Erythroblast (primary cell): ENCODE results near the gene MEGF9.

Experiments used
- DNase-seq, 2 experiments: peaks; one replicate each; lab custom pipeline; 2025; lab: John Stamatoyannopoulos, UW
- GATA1 ChIP-seq: IDR thresholded peaks from 2 replicates; pipeline ENCODE4 v1.6.1; 2011; ENCODE audit warnings: low read depth, mild to moderate bottlenecking, control low read depth, low read length, moderate library complexity
- POLR2A ChIP-seq: IDR thresholded peaks from 2 replicates; pipeline ENCODE4 v1.6.1; 2011; ENCODE audit warnings: mild to moderate bottlenecking, low read length

Gene MEGF9

GRCh38 chr9:120593955-120594277 lies 120.4 kb downstream of the MEGF9 start:
- no peak for DNase-seq
- TF ChIP-seq GATA1 (no peak), POLR2A (no peak)

- DNase-seq: no peak
- no peak for TF ChIP-seq GATA1
- no peak for TF ChIP-seq POLR2A
These were observed 120.9 kb downstream of the MEGF9 start for GRCh38 chr9:120593250-120593954.

DNA sequence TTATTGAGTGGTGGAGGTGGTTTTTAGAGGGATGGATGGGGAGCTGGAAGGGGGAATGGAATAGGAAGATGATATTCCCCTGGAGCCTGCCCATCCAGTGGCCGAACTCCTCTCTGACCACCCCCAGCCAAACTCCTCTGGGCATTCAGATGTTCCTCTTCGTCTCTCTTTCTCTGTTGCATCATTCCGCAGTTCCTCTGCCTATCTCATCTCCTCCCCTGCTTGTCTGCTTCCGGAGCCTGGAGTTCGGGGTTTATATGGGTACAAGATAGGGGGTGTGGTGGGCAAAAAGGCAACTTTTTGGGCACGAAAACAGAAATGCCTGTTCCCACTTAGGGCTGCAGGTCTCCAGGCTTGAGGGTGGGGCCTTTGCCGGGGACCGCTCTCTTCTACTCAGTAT lies 122.1 kb downstream of the MEGF9 start:
- no peak for TF ChIP-seq POLR2A
- no peak for TF ChIP-seq GATA1
- no peak for DNase-seq

GRCh38 chr9:120587328-120587727 lies 126.9 kb downstream of the MEGF9 start:
- no peak for TF ChIP-seq POLR2A
- no peak for TF ChIP-seq GATA1

GRCh38 chr9:120583958-120584369 lies 130.3 kb downstream of the MEGF9 start:
- no peak for TF ChIP-seq GATA1
- TF ChIP-seq POLR2A: peak; percentile 55
- DNase-seq: peak; percentile 88 to 92

More at GRCh38 chr9:120587328-120587727, 126.9 kb downstream of the MEGF9 start:
- no peak for DNase-seq

DNA sequence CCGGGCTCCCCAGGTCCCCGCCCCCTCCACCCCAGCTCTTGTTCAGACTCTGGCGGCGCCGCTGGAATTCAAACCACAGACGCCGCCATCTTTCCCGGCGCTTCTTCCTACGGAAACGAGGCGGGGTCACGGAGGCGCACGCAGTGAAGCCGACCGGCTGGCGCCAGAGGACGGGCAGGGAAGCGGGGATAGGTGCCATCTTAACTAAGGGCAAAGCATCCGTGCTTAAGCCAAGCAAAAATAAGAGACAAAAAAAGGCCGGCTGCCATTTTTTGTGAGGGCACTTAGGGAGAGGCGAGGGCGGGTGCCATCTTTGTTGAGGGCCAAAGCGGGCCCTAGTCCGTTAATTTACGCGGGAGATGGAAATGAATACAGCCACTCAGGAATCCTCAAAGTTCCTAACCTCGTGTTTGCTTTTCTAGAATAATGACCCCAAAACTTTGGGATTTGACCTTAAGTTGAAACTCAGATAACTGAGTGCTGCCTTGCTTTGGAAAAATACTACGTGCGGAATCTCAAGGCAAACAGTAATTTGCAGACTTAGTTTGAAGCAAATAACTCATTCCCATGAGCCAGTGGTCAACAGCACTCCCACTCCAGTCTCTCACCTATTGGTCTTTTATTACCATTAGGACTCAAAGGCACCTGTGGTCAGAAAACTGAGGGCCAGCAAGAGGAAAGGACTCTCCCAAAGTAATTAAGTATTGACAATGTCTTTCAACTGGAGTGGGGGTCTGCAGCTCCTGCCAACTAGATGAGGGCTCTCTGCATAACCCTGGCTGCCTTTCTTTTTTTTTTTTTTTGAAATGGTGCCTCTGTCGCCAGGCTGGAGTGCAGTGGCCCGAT lies 134.0 kb downstream of the MEGF9 start, which contains the start of gene CDK5RAP2:
Gene CDK5RAP2 (minus strand): TSS at position 117 of the 846 bp plus-strand sequence. CDS start 189 bp downstream, outside the sequence.
- TF ChIP-seq POLR2A (peak; percentile 56), GATA1 (no peak)
- peak; percentile 97 to 98 for DNase-seq

DNA sequence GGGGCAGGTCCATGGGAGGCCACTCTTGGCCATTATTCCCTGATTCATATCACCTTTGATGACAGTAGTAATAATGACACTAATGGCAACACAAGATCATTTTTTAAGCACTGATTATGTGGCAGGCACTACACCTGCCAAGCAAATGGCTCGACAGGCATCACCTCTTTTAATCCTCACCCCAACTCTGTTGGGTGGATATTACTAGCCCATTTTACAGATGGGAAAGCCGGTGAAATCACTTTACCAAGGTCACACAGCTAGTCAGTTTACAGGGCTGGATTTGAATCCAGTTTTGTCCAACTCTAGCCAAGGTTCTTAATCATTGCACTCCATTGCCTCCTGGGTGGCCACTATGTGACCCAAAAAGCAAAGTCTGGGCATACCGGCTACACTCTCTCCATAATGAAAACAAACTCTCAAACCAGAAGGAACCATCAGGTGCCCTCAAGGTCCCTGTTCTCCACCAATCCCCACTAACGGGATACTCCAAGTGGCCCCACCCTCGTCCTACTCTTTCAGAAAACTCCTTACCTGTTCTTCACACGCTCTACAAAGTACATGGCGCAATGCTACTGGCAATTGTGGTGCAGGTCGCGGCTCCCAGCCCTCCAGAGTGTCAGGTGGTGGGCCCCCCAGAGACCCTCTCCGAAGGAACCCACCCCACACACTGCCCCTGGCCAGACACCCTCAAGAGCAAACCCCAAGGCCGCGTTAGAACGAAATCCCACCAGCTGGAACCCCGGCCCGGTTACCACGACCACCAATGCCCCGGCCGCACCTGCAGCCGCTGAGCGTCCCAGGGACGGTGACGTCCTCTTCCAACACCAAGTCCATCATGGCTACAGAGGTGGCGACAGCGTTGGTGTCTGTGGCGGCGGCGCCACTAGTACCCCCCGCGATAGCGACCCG lies 134.9 kb downstream of the MEGF9 start:
- TF ChIP-seq POLR2A: no peak
- TF ChIP-seq GATA1: no peak
- DNase-seq: peak; percentile 54 to 65

DNA sequence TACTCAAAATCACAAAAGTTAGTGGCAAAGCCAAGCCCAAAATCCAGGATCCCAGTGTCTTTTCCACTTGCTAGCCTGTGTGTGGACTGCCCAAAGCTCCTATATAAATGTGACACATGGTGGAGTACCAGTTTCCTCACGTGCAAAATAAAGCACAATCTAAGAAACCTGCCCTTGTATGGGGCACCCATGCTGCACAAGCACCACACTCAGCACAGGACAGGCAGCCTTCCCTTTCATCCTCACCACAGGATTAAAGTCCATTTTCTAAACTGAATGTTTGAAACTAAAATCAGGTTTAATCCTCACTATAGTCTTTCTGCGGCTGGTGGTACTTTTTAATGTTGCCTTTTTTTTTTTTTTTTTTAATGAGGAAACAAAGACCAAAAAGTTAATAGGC lies 139.8 kb downstream of the MEGF9 start:
- DNase-seq: no peak
- TF ChIP-seq POLR2A: no peak
- no peak for TF ChIP-seq GATA1

GRCh38 chr9:120572472-120572871 lies 141.8 kb downstream of the MEGF9 start:
- DNase-seq: no peak
- TF ChIP-seq GATA1 (no peak), POLR2A (no peak)

- no peak for DNase-seq
- TF ChIP-seq GATA1 (no peak), POLR2A (no peak)
These were observed 142.6 kb downstream of the MEGF9 start for GRCh38 chr9:120571443-120572257.

- TF ChIP-seq POLR2A: no peak
- no peak for TF ChIP-seq GATA1
- DNase-seq: no peak
These were observed 144.0 kb downstream of the MEGF9 start for GRCh38 chr9:120570296-120570695.

GRCh38 chr9:120569556-120569955 lies 144.7 kb downstream of the MEGF9 start:
- DNase-seq: no peak
- TF ChIP-seq POLR2A: no peak
- no peak for TF ChIP-seq GATA1
